K562 (cell line): ENCODE measurements around the gene MTHFD2. TPM values are rescaled to one million over a fixed set of nuclear protein-coding genes. Genes with fewer than 3 reads are reported as not detected.

ENCODE experiments used
- ASH1L ChIP-seq: fragments of 450-650 bp; IDR thresholded peaks from 2 replicates; pipeline ENCODE4 v1.6.1; 2018; ENCODE audit warnings: borderline replicate concordance, mild to moderate bottlenecking, low read depth; ENCODE audit not compliant: partially characterized antibody
- PTBP1 ChIP-seq: fragments of 200-400 bp; formaldehyde crosslinking; IDR thresholded peaks from 2 replicates; pipeline ENCODE4 v1.6.1; 2017; ENCODE audit warnings: low read depth, low read length
- THRB ChIP-seq: fragments of 450-650 bp; formaldehyde crosslinking; conservative IDR thresholded peaks from 2 replicates; pipeline ENCODE4 v1.4.0; 2022; ENCODE audit warnings: mild to moderate bottlenecking, missing genetic modification characterization
- ZNF398 ChIP-seq: fragments of 250-450 bp; sonication (Bioruptor Pico); IDR thresholded peaks from 2 replicates; pipeline ENCODE4 v1.8.0; 2021; ENCODE audit warnings: moderate library complexity, mild to moderate bottlenecking, inconsistent platforms
- ZNF407 ChIP-seq: fragments of 450-650 bp; IDR thresholded peaks from 2 replicates; pipeline ENCODE4 v1.6.1; 2016; ENCODE audit warnings: low read depth
- polyA plus RNA-seq, 8 experiments: library from polyadenylated mRNA; depleted of rRNA in 4 of 8; stranded (reverse) in 5 of 8; unstranded in 3 of 8; fragments of >200 nt; fragmentation: Nextera tagmentation in 2 of 8; fragmentation: Illumina TruSeq in 1 of 8; extraction: Ambion mirVana in 2 of 8; extraction: Trizol in 1 of 8; gene quantifications; 2 replicates each; pipeline versions ENCODE4 v1.2.1 to v1.2.3, GENCODE V29; 2011 to 2014; ENCODE audit warnings: inconsistent platforms in 1 of 8, missing spikeins in 1 of 8
- total RNA-seq, 7 experiments: library from RNA; depleted of rRNA in 6 of 7; stranded (reverse); fragments of >200 nt in 6 of 7; fragmentation: Illumina TruSeq in 2 of 7; extraction: Trizol in 2 of 7; gene quantifications; 2 replicates each; pipeline versions ENCODE4 v1.2.1 to v1.2.3, GENCODE V29; 2011 to 2021; ENCODE audit warnings: low replicate concordance in 1 of 7
- TF ChIP-seq, protein P1 (sequence below): fragments of 250-450 bp; sonication (Bioruptor Pico); IDR thresholded peaks from 2 replicates; pipeline ENCODE4 v1.5.1; 2021; ENCODE audit warnings: mild to moderate bottlenecking

MTHFD2 gene
- total and polyA plus RNA-seq, 9 of the 15 experiments (the other 6 are each of a cell fraction or from before 2014, with no cell fraction given), result 113 to 520 (median 234) TPM

DNA sequence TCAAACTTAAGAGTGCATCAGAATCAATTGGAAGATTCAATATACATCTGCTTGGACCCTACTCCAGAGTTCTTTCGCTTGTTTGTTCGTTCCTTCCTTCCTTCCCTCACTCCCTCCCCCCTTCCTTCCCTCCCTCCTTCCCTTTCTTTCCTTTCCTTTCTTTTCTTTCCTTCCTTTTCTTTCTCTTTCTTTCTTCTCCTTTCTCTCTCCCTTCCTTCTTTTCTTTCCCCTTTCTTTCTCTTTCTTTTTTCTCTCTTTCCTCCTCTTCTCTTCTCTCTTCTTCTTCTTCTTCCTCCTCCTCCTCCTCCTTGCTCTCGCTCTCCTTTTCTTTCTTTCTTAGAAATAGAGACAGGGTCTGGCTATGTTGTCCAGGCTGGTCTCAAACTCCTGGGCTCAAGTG, 45.9 kb downstream of the MTHFD2 start (continued):
- TF ChIP-seq ZNF407 (no peak), ASH1L (no peak), THRB (CRISPR knock-in tag) (0 out of 2 replicates have a peak, but pooled peaks have one; percentile 60), ZNF398 (CRISPR knock-in tag) (no peak), PTBP1 (no peak)
- TF ChIP-seq, protein P1, sequence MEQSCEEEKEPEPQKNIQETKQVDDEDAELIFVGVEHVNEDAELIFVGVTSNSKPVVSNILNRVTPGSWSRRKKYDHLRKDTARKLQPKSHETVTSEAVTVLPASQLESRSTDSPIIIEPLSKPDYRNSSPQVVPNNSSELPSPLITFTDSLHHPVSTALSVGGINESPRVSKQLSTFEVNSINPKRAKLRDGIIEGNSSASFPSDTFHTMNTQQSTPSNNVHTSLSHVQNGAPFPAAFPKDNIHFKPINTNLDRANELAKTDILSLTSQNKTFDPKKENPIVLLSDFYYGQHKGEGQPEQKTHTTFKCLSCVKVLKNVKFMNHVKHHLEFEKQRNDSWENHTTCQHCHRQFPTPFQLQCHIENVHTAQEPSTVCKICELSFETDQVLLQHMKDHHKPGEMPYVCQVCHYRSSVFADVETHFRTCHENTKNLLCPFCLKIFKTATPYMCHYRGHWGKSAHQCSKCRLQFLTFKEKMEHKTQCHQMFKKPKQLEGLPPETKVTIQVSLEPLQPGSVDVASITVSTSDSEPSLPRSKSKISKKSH (CRISPR knock-in tag), result no peak
